Suprapubic skin (tissue), 4 donors: Measurements from ENCODE around the gene CNIH3. TPM values are rescaled to one million over a fixed set of nuclear protein-coding genes. Genes with fewer than 3 reads are reported as not detected.

Experiments
- DNase-seq, 2 donors: peaks; one replicate each; pipeline ENCODE4 v3.0.0-alpha.2; 2019; ENCODE audit warnings: low spot score in 2 of 2
- H3K27ac ChIP-seq: fragments of 200-600 bp; sonication (generic); one replicate; pipeline ENCODE4 v1.5.1; 2019
- H3K27me3 ChIP-seq: fragments of 200-600 bp; sonication (generic); one replicate; pipeline ENCODE4 v1.5.1; 2019
- H3K36me3 ChIP-seq: fragments of 200-600 bp; sonication (generic); one replicate; pipeline ENCODE4 v1.5.1; 2019
- H3K4me1 ChIP-seq: fragments of 200-600 bp; sonication (generic); one replicate; pipeline ENCODE4 v1.5.1; 2019
- H3K4me3 ChIP-seq: fragments of 200-600 bp; sonication (generic); one replicate; pipeline ENCODE4 v1.5.1; 2019; ENCODE audit warnings: mild to moderate bottlenecking
- H3K9me3 ChIP-seq: fragments of 200-600 bp; sonication (generic); one replicate; pipeline ENCODE4 v1.5.1; 2019
- CTCF ChIP-seq, 2 donors: fragments of 200-600 bp in 1 of 2; fragments of 450-650 bp in 1 of 2; sonication (generic) in 1 of 2; IDR thresholded peaks; one replicate each; pipeline ENCODE4 v1.5.1; 2016 to 2019; ENCODE audit warnings: antibody characterized with exemption in 2 of 2, mild to moderate bottlenecking in 1 of 2, moderate library complexity in 1 of 2
- EP300 ChIP-seq: sonication (generic); formaldehyde crosslinking; IDR thresholded peaks from one replicate; pipeline ENCODE4 v1.6.1; 2017; ENCODE audit warnings: antibody characterized with exemption
- POLR2A ChIP-seq, 2 donors: fragments of 450-650 bp; IDR thresholded peaks; one replicate each; pipeline ENCODE4 v1.6.1; 2017; ENCODE audit warnings: antibody characterized with exemption in 2 of 2, mild to moderate bottlenecking in 2 of 2, moderate library complexity in 2 of 2
- POLR2AphosphoS5 ChIP-seq, 3 donors: sonication (generic); formaldehyde crosslinking; IDR thresholded peaks; one replicate each; pipeline ENCODE4 v1.6.1; 2017; ENCODE audit warnings: antibody characterized with exemption in 3 of 3
- WGBS: methylation state at CpG from one replicate; pipeline ENCODE4 v1.1.5; 2018; 5-methylcytosine and 5-hydroxymethylcytosine counted together
- total RNA-seq, 4 donors: library from RNA; depleted of rRNA; stranded (reverse); fragments of >200 nt; gene quantifications; one replicate each; pipeline ENCODE4 v1.1.0, GENCODE V29; 2016

CNIH3 gene
- total RNA-seq, 4 donors from 2014 or later = 0.57 to 6.7 (median 0.62) TPM; not detected in 1

GRCh38 chr1:224621813-224622682 lies 5.9 kb downstream of the CNIH3 start:
- 88% methylated on average over 7 of the region's 7 CpGs for WGBS
- no peaks in the 10 kb centered on the region for H3K36me3 ChIP-seq
- peaks cover 30% of the 10 kb centered on the region for H3K27me3 ChIP-seq
- no peak overlapping the region for H3K4me3 ChIP-seq
- H3K9me3 ChIP-seq = no peaks in the 10 kb centered on the region
- H3K27ac ChIP-seq = no peak overlapping the region
- H3K4me1 ChIP-seq = peaks cover 4% of the 10 kb centered on the region
- TF ChIP-seq POLR2A (IDR thresholded peaks at IDR 0.05) (no peak), EP300 (no peak), CTCF (IDR thresholded peaks at IDR 0.05) (no peak), POLR2AphosphoS5 (IDR thresholded peaks at IDR 0.05) (no peak)
- no peak for DNase-seq

- WGBS = 97% methylated on average over 2 of the region's 2 CpGs
Measured at GRCh38 chr1:224622831-224623230, 6.7 kb downstream of the CNIH3 start.

GRCh38 chr1:224623310-224623714 lies 7.2 kb downstream of the CNIH3 start:
- peaks cover 17% of the 10 kb centered on the region for H3K27me3 ChIP-seq
- WGBS = 75% methylated on average over 5 of the region's 5 CpGs
- TF ChIP-seq CTCF (IDR thresholded peaks at IDR 0.05) = no peak
- TF ChIP-seq EP300 = no peak
- TF ChIP-seq POLR2A (IDR thresholded peaks at IDR 0.05) = no peak
- TF ChIP-seq POLR2AphosphoS5 (IDR thresholded peaks at IDR 0.05) = no peak
- H3K4me1 ChIP-seq = no peaks in the 10 kb centered on the region
- no peak overlapping the region for H3K4me3 ChIP-seq
- DNase-seq = no peak
- H3K36me3 ChIP-seq = no peaks in the 10 kb centered on the region
- H3K27ac ChIP-seq = no peak overlapping the region
- no peaks in the 10 kb centered on the region for H3K9me3 ChIP-seq

More at GRCh38 chr1:224622831-224623230, 6.7 kb downstream of the CNIH3 start:
- DNase-seq = no peak
- H3K27ac ChIP-seq = no peak overlapping the region
- no peaks in the 10 kb centered on the region for H3K9me3 ChIP-seq
- H3K4me1 ChIP-seq = no peaks in the 10 kb centered on the region
- no peak for TF ChIP-seq CTCF (IDR thresholded peaks at IDR 0.05)
- TF ChIP-seq POLR2AphosphoS5 (IDR thresholded peaks at IDR 0.05) = no peak
- TF ChIP-seq EP300 = no peak
- no peak for TF ChIP-seq POLR2A (IDR thresholded peaks at IDR 0.05)
- H3K36me3 ChIP-seq = no peaks in the 10 kb centered on the region
- H3K27me3 ChIP-seq = peaks cover 22% of the 10 kb centered on the region
- no peak overlapping the region for H3K4me3 ChIP-seq

- no peaks in the 10 kb centered on the region for H3K9me3 ChIP-seq
- TF ChIP-seq EP300 (no peak), POLR2A (IDR thresholded peaks at IDR 0.05) (no peak), CTCF (IDR thresholded peaks at IDR 0.05) (no peak), POLR2AphosphoS5 (IDR thresholded peaks at IDR 0.05) (no peak)
- no peak overlapping the region for H3K4me3 ChIP-seq
- no peaks in the 10 kb centered on the region for H3K4me1 ChIP-seq
- H3K27ac ChIP-seq = no peak overlapping the region
- 67% methylated on average over 7 of the region's 7 CpGs for WGBS
- no peaks in the 10 kb centered on the region for H3K36me3 ChIP-seq
- H3K27me3 ChIP-seq = peaks cover 12% of the 10 kb centered on the region
- no peak for DNase-seq
Measured at GRCh38 chr1:224623743-224624333, 7.7 kb downstream of the CNIH3 start.

- H3K27ac ChIP-seq = no peak overlapping the region
- TF ChIP-seq EP300 (no peak), POLR2A (IDR thresholded peaks at IDR 0.05) (no peak), POLR2AphosphoS5 (IDR thresholded peaks at IDR 0.05) (no peak), CTCF (IDR thresholded peaks at IDR 0.05) (no peak)
- no peak overlapping the region for H3K4me3 ChIP-seq
Measured at GRCh38 chr1:224624432-224624831, 8.3 kb downstream of the CNIH3 start.

More at GRCh38 chr1:224624432-224624831, 8.3 kb downstream of the CNIH3 start:
- DNase-seq = no peak
- H3K27me3 ChIP-seq = peaks cover 6% of the 10 kb centered on the region
- no peaks in the 10 kb centered on the region for H3K9me3 ChIP-seq
- H3K4me1 ChIP-seq = no peaks in the 10 kb centered on the region
- 90% methylated on average over 4 of the region's 4 CpGs for WGBS
- H3K36me3 ChIP-seq = no peaks in the 10 kb centered on the region
